Thoracic aorta (tissue), 2 donors: Measurements from ENCODE around the gene EXOC3. TPM values are rescaled to one million over a fixed set of nuclear protein-coding genes. Genes with fewer than 3 reads are reported as not detected.

ENCODE experiments used
- ATAC-seq: fragments of 150-250 bp; one replicate; pipeline ENCODE4 v1.8.0; 2017; ENCODE audit warnings: low read depth; ENCODE audit not compliant: insufficient number of reproducible peaks, low FRiP score
- DNase-seq: peaks from one replicate; pipeline ENCODE4 v3.0.0-alpha.2; 2020; ENCODE audit warnings: low spot score
- H3K27ac ChIP-seq, 2 donors: fragments of 200-600 bp; sonication (generic); 1 replicate in 1 of 2; 2 replicates in 1 of 2; pipeline ENCODE4 v1.5.1; 2016; ENCODE audit warnings: mild to moderate bottlenecking in 2 of 2, moderate library complexity in 2 of 2
- H3K27me3 ChIP-seq: fragments of 200-600 bp; sonication (generic); replicated peaks from 2 replicates; pipeline ENCODE4 v1.6.0; 2016; ENCODE audit warnings: mild to moderate bottlenecking; ENCODE audit not compliant: insufficient read depth
- H3K36me3 ChIP-seq: fragments of 200-600 bp; sonication (generic); one replicate; pipeline ENCODE4 v1.5.1; 2016
- H3K4me1 ChIP-seq, 2 donors: fragments of 200-600 bp; sonication (generic); 1 replicate in 1 of 2; 2 replicates in 1 of 2; pipeline versions ENCODE4 v1.5.1 to v1.6.0; 2016; ENCODE audit warnings: low read depth in 2 of 2, mild to moderate bottlenecking in 1 of 2; ENCODE audit not compliant: control insufficient read depth in 1 of 2
- H3K4me3 ChIP-seq: fragments of 200-600 bp; sonication (generic); 2 replicates; pipeline ENCODE4 v1.5.1; 2016; ENCODE audit warnings: mild to moderate bottlenecking
- H3K9me3 ChIP-seq: fragments of 200-600 bp; sonication (generic); 2 replicates; pipeline ENCODE4 v1.5.1; 2016
- total RNA-seq, 2 donors: library from RNA; depleted of rRNA; stranded (reverse); fragments of >200 nt; gene quantifications; one replicate each; pipeline versions ENCODE4 v1.1.0 to v1.2.3, GENCODE V29; 2016
- TF ChIP-seq, protein P1 (sequence below): fragments of 200-600 bp; sonication (generic); IDR thresholded peaks from one replicate; pipeline ENCODE4 v1.5.1; 2019; ENCODE audit warnings: antibody characterized with exemption

EXOC3 gene
- total RNA-seq, 2 donors from 2014 or later: 34.5 to 79.7 TPM

DNA sequence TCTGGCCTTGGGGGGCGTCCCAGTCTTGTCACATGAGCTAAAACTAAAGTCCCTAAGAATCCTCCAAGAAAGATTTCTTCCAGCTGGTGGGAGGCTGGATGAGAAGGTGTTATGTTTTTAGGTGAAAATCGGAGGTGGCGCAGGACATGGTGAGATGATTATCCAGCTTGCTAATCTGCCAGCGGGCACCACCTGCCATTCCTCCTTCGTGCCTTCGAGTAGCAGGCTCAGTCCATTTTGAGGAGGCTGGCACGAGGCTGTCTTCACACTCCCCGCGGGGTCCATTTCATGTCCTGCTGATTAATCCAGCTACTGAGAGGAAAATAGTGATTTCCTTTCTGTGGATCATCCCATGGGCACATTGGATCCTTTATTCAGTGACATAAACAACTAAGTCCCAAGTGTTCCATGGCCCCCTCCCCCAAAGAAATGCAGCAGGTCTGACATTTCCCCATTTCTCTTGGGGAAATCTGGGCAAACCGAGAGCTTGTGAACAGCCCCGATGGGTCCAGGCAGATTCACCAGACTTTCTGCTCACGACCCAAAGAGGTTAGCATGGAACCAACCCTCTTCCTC, 38.2 kb upstream of the EXOC3 start:
- Histone ChIP-seq H3K27ac (no peak overlapping the region), H3K27me3 (no peaks in the 10 kb centered on the region), H3K4me1 (peaks cover 0 to 9% of the 10 kb centered on the region in 2 donors), H3K4me3 (no peak overlapping the region), H3K36me3 (no peaks in the 10 kb centered on the region), H3K9me3 (no peaks in the 10 kb centered on the region)
- DNase-seq (no peak), ATAC-seq (no peak)
- TF ChIP-seq, protein P1, sequence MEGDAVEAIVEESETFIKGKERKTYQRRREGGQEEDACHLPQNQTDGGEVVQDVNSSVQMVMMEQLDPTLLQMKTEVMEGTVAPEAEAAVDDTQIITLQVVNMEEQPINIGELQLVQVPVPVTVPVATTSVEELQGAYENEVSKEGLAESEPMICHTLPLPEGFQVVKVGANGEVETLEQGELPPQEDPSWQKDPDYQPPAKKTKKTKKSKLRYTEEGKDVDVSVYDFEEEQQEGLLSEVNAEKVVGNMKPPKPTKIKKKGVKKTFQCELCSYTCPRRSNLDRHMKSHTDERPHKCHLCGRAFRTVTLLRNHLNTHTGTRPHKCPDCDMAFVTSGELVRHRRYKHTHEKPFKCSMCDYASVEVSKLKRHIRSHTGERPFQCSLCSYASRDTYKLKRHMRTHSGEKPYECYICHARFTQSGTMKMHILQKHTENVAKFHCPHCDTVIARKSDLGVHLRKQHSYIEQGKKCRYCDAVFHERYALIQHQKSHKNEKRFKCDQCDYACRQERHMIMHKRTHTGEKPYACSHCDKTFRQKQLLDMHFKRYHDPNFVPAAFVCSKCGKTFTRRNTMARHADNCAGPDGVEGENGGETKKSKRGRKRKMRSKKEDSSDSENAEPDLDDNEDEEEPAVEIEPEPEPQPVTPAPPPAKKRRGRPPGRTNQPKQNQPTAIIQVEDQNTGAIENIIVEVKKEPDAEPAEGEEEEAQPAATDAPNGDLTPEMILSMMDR: no peak

DNA sequence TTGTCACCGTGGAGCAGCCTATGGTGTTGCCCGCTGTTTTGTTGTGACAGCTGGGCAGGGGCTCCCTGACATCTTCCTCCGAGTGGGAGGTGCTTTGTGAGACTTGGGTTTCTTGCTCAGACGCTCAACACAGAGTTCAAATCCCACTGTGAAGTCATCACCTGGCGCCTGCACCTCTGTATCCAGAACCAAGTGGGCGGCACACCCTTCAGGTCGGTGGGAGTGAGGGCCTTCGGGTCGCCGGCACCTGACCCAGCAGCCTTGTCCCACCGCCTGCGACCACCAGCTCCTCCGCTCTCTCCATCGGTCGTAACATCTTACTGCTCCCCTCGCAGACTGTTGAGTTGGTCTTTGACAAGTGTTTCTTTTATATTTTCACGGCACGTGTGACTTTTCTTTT, 37.6 kb upstream of the EXOC3 start:
- no peak for DNase-seq
- Histone ChIP-seq H3K27ac (no peak overlapping the region), H3K36me3 (no peaks in the 10 kb centered on the region), H3K4me1 (peaks cover 0 to 3% of the 10 kb centered on the region in 2 donors), H3K4me3 (no peak overlapping the region), H3K27me3 (no peaks in the 10 kb centered on the region), H3K9me3 (no peaks in the 10 kb centered on the region)
- TF ChIP-seq, protein P1: no peak
- no peak for ATAC-seq

DNA sequence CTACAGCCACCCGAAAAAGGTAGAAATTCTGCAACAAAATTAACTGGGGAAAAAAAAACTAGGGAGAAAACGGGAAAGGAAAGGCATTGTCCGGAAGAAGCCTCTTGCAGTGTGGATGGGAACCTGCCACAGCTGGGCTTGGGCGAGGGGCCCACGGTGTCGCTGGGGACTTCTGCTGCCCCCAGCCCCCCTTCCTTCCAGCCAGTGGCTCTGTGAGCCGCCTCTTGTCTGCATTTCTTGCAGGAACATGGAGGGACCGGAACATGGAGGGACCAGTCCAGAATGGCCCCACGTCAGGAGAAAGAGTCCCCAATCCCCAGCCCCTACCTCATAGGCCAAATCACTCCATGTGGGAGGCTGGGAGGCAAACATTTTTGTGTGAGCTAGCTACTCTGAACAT, 36.9 kb upstream of the EXOC3 start:
- H3K9me3 ChIP-seq: no peaks in the 10 kb centered on the region
- ATAC-seq (no peak), DNase-seq (no peak)
- no peak overlapping the region for H3K27ac ChIP-seq
- no peak overlapping the region for H3K4me3 ChIP-seq
- TF ChIP-seq, protein P1: no peak
- no peaks in the 10 kb centered on the region for H3K36me3 ChIP-seq
- H3K4me1 ChIP-seq: no peaks in the 10 kb centered on the region
- H3K27me3 ChIP-seq: no peaks in the 10 kb centered on the region

DNA sequence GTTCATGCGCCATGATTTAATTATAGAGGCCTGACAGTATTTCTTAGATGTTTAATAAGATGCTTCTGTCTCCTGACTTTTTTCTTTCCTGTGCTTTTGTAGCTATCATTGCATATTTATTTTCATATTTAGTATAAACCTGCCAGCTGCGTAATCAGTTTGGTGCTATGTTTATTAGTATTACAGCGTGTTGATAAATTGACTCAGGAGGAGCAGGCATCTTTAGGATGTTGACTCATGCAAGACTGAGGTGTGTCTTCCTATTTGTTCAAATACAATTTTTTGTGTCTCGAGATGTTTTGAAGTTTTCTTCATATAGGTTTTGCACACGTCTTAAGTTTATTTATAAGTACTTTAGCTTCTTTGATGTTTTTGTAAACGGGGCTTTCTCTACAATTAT, 35.9 kb upstream of the EXOC3 start:
- Histone ChIP-seq H3K27me3 (no peaks in the 10 kb centered on the region), H3K27ac (no peak overlapping the region), H3K9me3 (no peaks in the 10 kb centered on the region), H3K4me3 (no peak overlapping the region), H3K4me1 (no peaks in the 10 kb centered on the region), H3K36me3 (no peaks in the 10 kb centered on the region)
- ATAC-seq (no peak), DNase-seq (no peak)
- TF ChIP-seq, protein P1: no peak

DNA sequence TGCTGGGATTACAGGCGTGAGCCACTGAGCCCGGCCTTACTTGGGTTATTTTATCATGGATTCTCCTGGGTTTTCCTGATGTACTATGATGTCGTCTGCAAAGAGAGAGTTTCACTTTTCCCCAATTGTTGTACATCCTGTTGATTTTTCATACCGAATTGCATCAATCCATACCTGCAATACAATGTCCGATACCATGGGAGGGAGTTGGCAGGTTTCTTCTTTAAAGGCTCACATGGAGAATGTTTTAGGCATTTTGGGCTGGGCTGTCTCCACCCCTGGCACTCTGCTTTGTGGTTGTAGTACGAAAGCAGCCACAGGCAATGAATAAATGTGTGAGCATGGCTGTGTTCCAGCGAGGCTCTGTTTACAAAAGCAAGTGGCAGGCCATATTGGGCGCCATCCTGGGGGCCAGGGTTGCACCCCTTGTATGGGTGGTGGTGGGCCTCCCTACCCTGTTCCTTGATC, 35.1 kb upstream of the EXOC3 start:
- DNase-seq: no peak
- TF ChIP-seq, protein P1: no peak
- Histone ChIP-seq H3K4me1 (no peaks in the 10 kb centered on the region), H3K9me3 (no peaks in the 10 kb centered on the region), H3K27me3 (no peaks in the 10 kb centered on the region), H3K27ac (no peak overlapping the region), H3K4me3 (no peak overlapping the region), H3K36me3 (no peaks in the 10 kb centered on the region)
- no peak for ATAC-seq
